Measurements from ENCODE around the gene ZNF322.

The ZNF322 gene

GRCh38 chr6:26657256-26657655 lies 2.3 kb downstream of the ZNF322 start:
- DNase-seq (ENCODE audit: low read depth), result no peak
- H3K4me3 ChIP-seq (ENCODE audit: low read depth, low read length), result no peak overlapping the region
- no peak for TF ChIP-seq CTCF (IDR thresholded peaks at IDR 0.05; ENCODE audit: low read depth, low read length, missing control alignments)

DNA sequence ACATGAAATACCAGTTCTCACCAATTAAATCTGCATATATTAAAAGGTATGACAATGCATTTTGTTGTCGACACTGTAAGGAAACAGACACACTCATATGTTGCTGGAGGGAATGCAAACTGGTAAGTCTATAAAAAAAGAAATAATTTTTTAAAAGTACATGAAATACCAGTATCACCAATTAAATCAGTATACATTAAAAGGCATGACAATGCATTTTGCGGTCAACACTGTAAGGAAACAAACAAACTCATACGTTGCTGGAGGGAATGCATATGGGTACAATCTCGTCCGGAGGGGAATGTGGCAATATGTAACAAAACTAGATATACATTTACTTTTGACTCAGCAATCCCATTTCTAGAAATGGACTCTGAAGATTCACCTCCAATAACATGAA lies 6.5 kb downstream of the ZNF322 start:
- no peak for TF ChIP-seq CTCF (IDR thresholded peaks at IDR 0.05; ENCODE audit: low read depth, low read length, missing control alignments)
- no peak for DNase-seq (ENCODE audit: low read depth)
- no peak overlapping the region for H3K4me3 ChIP-seq (ENCODE audit: low read depth, low read length)
- in situ Hi-C loops (cut with HindIII; ENCODE audit: low sequenced_read_pairs), result no loop called here

More at GRCh38 chr6:26657256-26657655, 2.3 kb downstream of the ZNF322 start:
- in situ Hi-C loops (cut with HindIII; ENCODE audit: low sequenced_read_pairs), result no loop called here

DNA sequence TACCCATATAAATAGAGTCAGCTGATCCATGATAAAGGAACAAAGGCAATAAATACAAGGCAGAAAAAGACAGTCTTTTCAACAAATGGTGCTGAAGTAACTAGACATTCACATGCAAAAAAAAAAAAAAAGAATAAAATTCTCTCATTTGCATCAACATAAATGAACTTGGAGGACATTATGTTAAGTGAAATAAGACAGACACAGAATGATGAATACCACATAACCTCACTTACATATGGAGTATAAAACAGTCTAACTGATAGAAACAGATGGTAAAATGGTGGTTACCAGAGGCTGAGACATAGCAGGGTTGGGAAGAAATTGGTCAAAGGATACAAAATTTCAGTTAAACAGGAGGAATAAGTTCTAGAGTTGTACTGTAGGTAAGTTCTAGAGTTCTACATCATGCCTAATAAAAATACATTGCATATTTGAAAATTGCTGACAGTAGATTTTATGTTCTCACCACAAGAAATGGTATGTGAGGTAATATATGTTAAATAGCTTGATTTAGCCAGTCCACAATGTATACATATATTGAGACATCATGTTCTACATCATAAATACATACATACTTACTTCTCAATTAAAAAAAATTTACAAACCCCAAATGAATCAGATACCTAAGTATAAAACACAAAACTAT lies 8.3 kb downstream of the ZNF322 start:
- TF ChIP-seq CTCF (IDR thresholded peaks at IDR 0.05; ENCODE audit: low read depth, low read length, missing control alignments), result no peak
- H3K4me3 ChIP-seq (ENCODE audit: low read depth, low read length), result no peak overlapping the region
- no peak for DNase-seq (ENCODE audit: low read depth)
- in situ Hi-C loops (cut with HindIII; ENCODE audit: low sequenced_read_pairs), result no loop called here

DNA sequence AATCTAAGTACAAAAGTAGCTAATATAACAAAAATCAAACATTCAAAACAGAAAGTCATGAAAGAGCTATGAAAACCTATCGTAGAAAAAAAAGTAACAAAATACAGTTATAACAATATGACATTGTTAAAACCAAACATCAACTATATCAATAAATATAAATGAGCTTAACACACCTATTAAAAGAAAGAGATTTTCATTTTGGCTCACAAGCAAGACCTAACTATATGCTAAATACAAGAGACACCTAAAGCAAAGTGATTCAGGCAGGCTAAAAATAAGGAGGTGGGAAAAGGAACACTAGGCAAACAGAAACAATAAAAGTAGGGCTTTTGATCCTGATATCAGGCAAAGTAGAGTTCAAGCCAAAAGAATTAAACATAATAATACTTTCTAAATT lies 13.5 kb downstream of the ZNF322 start:
- no peak for TF ChIP-seq CTCF (IDR thresholded peaks at IDR 0.05; ENCODE audit: low read depth, low read length, missing control alignments)
- in situ Hi-C loops (cut with HindIII; ENCODE audit: low sequenced_read_pairs), result no loop called here

DNA sequence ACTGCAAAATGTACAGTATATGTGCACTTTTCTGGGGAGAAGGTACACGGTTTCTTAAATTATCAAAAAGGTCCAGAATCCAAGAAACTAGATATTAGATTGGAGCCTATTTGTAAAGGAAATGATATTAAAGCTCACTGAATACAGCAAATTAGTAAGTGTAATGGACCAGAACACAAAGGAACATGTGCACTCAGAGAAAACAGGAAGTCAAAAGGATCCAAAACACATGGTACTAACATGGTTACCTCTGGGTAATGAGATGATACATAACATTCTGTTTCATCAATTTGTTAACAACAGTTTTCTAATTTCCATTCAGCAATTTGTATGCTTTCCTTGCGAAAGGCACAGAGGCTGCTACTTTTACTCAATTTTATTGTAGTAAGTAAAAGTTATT lies 18.7 kb downstream of the ZNF322 start:
- DNase-seq (ENCODE audit: low read depth), result no peak
- in situ Hi-C loops (cut with HindIII; ENCODE audit: low sequenced_read_pairs), result no loop called here
- TF ChIP-seq CTCF (IDR thresholded peaks at IDR 0.05; ENCODE audit: low read depth, low read length, missing control alignments), result no peak
- H3K4me3 ChIP-seq (ENCODE audit: low read depth, low read length), result no peak overlapping the region

More for the DNA sequence above, 13.5 kb downstream of the ZNF322 start:
- DNase-seq (ENCODE audit: low read depth), result no peak
- no peak overlapping the region for H3K4me3 ChIP-seq (ENCODE audit: low read depth, low read length)

DNA sequence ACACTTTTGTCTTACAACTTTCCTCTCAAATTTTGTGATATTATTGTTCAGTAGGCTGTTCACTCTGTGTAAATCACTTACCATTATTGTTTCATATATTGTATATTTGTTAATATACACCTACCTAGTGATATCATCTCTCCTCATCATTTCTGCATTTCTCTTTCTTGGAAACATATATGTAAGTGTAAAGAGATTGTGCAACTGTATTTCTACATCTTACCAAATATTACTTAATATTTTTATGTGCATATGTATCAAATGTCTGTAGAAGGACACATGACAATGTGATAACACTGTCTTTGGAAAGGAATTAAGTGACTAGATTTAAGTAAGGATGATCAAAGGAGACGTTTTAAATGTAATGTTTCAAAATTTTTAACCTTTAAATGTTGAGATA lies 30.2 kb downstream of the ZNF322 start:
- no peak overlapping the region for H3K4me3 ChIP-seq (ENCODE audit: low read depth, low read length)
- no peak for DNase-seq (ENCODE audit: low read depth)
- in situ Hi-C loops (cut with HindIII; ENCODE audit: low sequenced_read_pairs), result no loop called here
- no peak for TF ChIP-seq CTCF (IDR thresholded peaks at IDR 0.05; ENCODE audit: low read depth, low read length, missing control alignments)

Measured in astrocyte of the cerebellum (primary cell).